NK-92 (cell line): ENCODE results near the gene MICU1.

Experiments used
- DNase-seq: peaks from one replicate; lab custom pipeline; 2025; ENCODE audit not compliant: unreplicated experiment; lab: John Stamatoyannopoulos, UW

Gene MICU1

DNA sequence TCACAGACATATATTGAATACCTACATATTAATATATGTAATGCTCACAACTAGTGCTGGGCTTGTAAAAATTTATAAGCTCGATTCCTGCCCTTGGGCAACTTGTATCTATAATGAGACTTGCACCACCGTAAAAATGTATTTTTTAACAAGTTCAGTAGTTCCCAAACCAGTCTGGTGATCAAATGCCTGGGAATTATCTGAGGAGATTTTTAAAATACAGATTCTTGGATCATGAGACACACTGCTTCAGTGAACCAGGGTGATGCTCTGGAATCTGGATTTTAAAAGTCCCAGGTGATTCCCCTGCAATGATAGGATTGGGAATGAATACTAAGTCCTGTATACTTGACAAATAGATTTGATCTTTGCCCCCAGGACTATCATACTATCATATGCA is 4.3 kb upstream of the MICU1 start:
- DNase-seq = no peak

DNA sequence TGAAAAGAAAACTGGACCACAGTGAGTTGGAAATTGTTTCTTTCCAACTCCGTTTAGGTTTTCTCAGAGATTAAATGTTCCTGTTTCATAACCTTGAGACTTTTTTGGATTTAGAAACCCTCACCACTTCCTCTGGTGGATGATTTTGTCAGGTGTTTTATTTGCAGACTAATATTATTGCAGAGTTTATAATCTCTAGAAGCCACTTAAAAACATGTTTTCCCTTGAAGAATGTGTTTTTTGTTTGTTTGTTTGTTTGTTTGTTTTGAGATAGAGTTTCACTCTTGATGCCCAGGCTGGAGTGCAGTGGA is 520 bp upstream of the MICU1 start:
- no peak for DNase-seq

DNA sequence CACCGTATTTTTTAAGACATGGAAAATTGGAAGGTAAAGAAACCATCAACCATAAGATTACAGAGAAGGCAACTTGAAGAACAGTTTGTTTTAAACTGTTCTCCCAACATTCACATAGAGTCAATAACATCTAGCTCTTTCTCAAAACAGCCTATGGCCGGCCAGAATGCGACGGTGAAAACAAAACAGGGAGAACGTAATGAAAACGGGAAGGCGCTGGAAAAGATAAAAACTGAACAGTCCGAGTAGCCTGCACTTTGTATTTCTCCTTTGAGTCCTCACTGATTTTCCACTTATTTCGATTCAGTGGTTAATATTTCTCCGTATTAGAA is 637 bp downstream of the MICU1 start:
- no peak for DNase-seq

DNA sequence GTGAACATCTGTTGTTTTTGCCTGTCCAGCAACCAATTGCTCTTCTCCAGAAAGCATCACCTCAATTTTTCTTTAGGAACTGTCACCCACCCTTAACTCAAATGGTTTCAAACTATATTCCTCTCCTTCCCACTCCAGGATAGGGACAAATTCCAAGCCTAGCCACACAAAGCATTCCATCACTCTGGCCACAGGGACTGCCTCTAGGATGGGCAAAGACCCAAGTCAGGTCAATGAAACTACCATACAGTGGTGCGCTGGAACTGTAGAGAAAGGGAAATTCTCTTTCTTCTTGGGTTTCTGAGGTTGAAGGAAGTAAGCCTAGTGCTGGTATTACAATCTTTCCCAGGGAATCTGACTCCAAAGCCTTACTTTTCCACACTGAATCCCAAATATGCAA is 3.6 kb downstream of the MICU1 start:
- no peak for DNase-seq

DNA sequence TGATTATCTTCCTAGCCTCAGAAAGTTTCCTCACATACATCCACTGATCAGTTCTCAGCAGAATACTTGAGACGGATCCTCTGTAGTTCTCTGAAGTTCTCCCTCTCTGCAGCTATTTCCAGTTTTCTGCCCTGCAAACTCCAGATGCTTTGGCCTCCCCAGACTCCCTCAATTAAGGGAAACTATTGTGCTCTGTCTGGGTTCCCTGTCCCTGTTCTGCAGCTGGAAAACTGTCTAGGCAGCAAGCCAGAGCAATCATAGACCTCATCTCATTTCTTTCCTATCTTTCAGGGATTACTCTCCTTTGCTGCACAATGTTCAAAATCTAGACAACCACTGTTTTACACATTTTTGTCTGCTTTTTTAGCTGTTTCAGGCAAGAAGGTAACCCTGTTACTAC is 9.2 kb downstream of the MICU1 start:
- DNase-seq = no peak

DNA sequence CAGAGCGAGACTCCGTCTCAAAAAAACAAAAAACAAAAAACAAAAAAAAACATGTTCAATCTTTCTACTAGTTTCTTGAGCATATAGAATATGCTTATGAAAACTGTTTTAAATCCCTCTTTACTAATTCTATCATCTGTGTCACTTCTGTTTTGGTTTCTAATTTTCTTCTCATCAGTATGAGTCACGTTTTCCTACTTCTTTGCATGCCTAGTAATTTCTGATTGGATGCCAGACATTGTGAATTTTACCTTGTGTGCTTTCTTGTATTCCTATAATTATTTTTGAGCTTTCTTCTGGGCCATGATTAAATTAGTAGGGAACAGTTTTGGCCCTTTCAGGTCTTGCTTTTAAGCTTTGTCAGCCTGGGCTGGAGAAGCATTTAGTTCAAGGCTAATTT is 9.9 kb downstream of the MICU1 start:
- DNase-seq = no peak

DNA sequence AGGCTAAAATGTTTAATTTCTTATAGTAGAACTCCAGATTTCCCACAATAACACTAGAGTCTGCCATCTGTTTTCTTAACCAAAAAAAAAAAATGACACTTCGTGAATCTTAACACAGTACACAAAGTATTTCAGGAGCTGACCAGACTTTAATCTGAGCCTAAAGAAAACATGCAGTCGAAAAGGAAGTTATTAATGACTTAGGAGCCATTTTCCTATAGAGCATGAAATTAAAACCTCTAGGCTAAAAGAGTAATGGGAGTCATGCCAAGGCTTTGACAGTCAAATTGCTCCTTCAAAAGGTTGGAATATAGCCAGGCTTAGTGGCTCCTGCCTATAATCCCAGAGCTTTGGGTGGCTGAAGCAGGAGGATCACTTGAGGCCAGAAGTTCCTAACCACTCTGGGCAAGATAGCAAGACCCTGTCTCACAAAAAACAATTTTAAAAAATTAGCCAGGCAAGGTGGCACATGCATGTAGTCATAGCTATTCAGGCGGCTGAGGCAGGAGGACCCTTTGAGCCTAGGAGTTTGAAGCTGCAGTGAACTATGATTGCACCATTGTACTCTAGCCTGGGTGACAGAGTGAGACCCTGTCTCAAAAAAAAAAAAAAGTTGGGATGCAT is 13.6 kb downstream of the MICU1 start:
- no peak for DNase-seq

DNA sequence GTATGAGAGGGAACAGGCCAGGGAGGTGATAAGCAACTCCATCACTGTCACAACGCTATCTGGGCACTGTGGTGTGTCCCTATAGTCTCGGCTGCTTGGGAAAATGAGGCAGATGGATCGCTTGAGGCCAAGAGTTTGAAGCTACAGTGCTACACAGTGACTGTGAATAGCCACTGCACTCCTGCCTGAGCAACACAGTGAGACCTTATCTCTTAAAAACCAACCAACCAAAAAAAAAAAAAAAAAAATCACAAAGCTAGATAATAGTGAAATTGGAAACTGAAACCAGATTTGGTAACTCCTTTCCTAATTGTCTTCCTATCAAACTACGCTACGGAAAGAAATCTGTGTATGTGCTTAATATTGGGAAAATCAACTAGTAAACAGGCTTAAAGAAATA is 14.1 kb downstream of the MICU1 start:
- no peak for DNase-seq

DNA sequence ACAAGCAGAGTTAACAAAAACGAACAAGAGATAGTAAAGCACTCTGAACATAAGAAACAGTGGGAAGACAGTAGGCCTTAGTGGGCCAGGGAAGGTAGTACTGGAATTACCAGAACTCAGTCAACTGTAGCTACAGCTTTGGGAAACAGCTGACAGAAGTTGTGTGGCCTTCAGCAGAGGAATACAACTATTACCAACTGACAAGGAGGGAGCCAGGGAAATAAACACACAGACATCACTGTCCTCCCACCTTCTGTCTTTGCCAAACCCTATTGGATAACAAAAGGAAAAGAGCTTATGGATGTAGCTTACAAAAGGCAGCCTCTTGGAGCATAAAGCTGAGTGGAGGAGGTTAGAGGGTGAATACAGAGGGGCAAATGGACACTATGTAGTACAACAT is 15.4 kb downstream of the MICU1 start:
- no peak for DNase-seq

DNA sequence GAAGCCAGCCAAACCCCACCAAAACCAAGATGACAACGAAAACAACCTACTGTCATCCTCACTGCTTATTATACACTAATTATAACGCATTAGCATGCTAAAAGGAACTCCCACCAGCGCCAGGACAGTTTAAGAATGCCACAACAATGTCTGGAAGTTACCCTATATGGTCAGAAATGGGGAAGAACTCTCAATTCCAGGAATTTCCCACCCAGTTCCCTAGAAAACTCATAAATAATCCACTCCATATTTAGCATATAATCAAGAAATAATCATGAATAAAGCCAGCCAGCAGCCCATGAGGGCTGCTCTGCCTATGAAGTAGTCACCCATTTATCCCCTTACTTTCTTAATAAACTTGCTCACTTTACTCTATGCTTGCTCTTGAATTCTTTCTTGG is 20.8 kb downstream of the MICU1 start:
- DNase-seq = no peak

DNA sequence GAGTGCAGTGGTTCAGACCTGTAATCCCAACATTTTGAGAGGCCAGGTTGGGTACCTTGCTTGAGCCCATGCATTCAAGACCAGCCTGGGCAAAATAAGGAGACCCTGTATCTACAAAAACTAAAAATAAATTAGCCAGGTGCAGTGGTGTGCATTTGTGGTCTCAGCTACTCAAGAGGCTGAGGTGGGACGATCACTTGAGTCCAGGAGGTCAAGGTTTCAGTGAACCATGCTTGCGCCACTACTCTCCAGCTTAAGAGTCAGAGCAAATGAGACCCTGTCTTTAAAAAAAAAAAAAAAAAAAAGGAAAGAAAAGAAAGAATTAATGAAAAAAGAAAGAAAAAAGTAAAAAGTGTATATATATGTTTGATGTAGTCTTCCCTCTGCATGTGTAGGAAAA is 24.7 kb downstream of the MICU1 start:
- no peak for DNase-seq

DNA sequence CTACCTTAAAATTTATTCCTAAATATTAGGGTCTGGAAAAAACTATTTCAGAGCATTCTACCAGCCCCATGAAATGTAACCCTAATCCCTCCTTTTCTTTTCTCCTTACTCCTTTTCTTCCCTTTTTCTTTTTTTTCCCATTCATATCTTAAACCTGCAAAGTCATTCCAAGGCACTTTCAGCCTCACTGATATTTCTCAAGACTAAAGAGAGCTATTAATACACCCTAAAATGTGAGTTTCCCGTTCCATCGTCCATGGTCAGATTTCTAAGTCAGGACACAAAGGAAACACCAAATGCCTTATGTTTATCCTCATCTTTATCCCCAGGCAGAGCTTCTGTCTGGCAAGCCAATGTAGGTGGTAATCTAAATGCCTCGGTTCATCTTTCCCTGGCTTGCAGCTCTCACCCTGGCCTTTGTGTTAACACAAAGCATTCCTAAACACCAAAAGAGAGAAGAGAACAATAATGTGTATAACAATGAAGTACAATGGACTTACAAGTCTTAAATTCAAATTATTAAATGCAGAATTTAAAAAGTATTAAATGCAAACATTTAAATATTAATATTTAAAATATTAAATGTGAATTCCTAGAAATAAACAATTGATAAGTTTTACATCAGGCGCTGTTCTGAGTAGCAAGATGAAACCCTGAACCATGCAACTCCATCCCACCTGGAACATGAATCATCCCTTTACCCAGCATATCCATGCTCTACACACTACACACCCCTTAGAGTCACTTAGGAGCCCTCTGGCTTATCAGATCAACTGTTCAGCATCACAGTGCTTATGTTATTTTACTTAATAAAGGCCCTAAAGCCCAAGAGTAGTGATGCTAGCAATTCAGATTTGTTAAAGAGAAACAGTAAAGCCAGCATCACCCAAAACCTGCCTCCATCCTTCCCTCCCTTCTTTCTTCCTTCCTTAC is 26.8 kb downstream of the MICU1 start:
- DNase-seq = no peak

DNA sequence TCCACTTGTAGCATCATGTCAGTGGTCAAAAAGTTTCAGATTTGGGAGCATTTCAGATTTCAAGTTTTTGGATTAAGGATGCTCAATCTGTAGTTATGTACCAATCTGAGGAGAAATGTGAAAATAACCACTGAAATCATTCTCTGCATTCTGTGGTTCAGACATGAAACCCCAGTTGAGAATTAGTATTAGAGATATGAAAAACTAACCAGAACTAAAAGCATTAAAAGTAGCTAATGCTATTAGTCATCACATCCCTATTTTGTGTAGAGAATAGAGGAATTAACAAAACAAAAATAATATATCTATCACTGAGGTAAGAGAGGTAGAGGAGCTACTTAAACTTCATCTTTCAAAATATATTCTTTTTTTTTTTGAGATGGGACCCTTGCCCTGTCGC is 28.0 kb downstream of the MICU1 start:
- no peak for DNase-seq

DNA sequence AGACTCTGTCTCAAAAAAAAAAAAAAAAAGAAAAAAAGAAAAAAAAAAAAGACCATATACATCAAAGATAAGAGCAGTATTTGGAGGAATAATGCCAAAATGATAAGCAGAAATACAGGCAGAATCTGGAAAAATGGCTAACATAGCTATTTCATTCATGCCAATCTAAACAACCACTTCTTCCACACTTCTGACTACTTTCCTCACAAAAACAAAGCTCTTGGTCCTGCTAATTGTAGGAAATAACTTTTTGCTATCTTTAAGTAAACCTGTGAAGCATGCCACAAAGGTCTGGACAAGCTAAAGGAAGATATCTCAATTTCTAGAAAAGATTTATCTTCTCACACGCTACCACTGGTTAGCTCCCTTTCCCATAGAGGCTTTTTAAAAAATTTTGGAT is 30.4 kb downstream of the MICU1 start:
- DNase-seq = no peak

DNA sequence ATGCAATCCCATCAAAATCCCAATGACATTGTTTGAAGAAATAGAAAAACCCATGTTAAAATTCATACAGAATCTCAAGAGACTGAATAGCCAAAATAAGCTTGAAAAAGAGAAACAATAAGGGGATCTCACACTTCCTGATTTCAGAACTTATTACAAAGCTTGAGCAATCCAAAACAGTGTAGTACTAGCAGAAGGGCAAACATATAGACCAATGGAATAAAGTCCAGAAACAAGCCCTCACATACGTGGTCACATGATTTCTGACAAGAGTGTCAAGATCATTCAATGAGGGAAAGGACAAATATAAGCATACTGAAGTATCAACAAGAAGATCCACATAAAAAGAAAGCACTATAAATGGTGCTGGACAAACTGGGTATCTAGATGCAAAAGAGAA is 31.9 kb downstream of the MICU1 start:
- DNase-seq = no peak

DNA sequence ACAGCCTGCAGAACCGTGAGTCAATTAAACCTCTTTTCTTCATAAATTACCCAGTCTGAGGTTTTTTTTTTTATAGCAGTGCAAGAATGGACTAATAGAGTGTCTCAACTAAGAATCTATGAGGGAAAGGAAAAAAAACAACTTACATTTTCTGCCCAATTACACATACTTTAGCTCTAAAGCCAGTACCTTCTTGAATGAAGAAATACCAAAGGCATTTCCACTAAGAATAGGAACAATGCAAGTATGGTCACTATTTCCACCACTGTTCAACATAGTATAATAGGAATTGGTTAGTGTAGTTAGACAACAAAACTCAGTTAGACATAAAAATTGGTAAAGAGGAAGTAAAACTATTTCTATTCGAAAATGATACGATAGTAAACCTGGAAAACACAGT is 37.6 kb downstream of the MICU1 start:
- no peak for DNase-seq

DNA sequence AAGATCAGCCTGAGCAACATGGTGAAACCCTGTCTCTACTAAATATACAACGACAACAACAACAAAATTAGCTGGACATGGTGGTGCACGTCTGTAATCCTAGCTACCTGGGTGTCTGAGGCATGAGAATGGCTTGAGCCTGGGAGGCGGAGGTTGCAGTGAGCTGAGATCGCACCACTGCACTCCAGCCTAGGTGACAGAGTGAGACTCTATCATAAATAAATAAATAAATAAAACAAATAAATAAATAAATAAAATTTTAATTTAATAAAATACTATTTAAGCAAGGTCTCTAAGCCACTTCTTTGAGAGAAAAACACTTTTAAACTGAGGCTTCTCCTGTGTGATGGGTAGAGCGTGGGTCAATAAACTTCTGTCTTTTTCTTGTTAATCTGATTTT is 38.3 kb downstream of the MICU1 start:
- DNase-seq = no peak

DNA sequence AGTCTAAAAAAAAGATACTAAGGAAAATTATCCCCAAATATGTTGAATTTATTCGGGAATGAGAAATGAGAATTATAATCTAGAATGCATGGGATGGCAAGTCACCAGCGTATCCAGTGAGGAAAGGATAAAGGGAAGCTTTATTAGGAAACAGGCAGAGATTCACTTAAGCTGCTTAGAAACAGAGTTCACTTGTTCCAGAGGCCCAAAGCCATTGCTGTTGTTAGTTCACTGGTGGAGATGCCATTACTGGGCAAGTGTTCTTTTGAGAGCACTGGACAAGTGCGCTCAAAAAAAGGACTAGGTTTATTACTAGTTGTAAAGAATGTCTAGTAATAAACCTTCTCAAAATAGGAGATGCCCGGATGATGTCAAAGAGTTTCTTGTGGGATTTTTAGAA is 51.2 kb downstream of the MICU1 start:
- no peak for DNase-seq

DNA sequence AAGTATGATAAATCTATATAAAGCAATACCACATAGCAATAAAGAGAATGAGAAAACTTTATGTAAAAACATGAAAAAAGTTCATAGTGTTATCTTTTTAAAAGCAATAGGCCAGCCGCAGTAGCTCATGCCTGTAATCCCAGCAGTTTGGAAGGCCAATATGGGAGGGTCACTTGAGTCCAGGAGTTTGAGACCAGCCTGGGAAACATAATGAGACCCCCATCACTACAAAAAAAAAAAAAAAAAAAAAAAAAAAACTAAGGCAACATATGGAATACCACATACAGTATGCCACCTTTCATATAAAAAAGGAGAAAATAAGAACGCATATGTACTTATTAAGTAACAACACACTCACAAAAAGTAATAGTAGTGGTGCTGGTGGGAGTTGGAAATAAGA is 52.8 kb downstream of the MICU1 start:
- DNase-seq = no peak

DNA sequence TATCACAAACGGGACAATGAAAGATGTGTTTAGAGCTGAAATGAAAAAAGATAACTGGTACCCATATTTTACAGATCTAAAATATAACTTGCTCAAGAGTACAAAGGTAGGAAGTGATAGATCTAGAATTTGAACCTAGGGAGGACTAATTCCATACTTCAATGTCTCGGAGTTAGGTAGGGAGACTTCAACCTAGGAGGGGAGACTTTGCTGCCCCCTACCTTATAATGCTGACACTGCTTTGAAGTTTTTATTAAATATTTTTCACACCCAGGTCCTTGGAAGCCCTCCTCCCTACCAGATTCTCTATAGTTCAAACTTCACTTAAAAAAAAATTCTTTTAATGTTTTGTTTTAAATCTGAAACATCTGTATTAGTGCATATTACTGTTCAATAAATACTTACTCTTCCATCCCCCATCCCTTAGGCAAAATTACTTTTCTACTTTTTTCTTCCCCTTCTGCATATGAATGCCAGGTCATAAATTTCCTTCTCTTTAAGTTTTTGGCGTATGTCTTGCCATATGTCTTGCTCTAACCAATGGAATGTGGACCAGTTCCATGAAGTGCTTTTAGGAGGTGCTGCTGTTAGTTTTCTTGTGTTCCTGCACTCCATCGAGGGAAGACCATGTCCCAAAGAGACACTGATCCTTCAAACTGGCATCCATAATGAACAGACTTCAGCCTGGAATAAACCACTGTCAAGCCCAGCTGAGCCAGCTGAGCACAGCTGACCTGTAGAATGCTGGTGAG is 57.8 kb downstream of the MICU1 start:
- DNase-seq = no peak

DNA sequence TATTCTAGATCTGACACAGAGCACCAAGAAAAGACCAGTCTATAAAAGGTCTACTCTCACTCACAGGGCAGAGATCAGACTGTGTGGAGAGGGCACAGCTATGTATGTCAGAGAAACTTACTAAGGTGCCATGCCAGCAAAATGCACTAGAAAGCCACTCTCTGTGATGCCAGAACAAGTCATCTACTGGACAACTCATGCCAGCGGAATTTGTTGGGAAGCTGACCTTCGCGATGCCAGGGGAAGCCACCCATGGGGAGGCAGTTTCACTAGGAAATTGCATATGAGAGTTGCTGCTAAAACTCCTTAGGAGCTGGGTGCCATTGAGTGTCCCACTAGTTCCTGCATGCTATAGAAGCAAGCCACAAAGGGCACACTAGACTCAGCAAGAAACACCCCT is 58.5 kb downstream of the MICU1 start:
- no peak for DNase-seq

DNA sequence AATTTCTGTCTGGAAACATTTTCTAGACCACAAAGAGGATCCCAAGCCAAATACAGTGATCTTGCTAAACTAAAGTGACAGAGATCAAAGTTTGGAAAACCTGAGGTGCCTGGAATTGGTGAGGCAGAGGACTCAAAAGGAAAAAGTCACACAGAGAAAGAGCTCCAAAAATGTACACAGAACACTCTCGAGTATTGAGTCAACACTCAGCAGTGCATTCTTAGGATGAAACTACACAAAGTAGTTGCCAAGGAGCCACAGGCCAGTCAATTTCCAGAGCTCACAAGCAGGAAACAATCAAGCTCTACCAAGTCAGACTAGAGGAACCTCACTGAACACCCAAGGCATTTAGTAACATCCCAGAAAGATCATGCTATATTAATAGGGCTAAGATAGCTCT is 61.3 kb downstream of the MICU1 start:
- DNase-seq = no peak
